Activated naive CD4-positive, alpha-beta T cell treated with anti-CD3 and anti-CD28 coated beads for 36 hours (primary cell): ENCODE measurements around the gene MYO10. TPM values are rescaled to one million over a fixed set of nuclear protein-coding genes. Genes with fewer than 3 reads are reported as not detected.

Experiments
- CTCF ChIA-PET: fragments of 350-600 bp; sonication (Branson Sonifier 250); formaldehyde crosslinking; loops from one replicate; lab custom pipeline; 2021; ENCODE audit warnings: antibody characterized with exemption; lab: Charles Lee
- DNase-seq: peaks from one replicate; pipeline ENCODE4 v3.0.0-alpha.2; 2020
- H3K27ac Mint-ChIP-seq: one replicate; pipeline ENCODE4 v1.8.0; 2021; ENCODE audit warnings: mild to moderate bottlenecking, mixed read lengths
- H3K27me3 Mint-ChIP-seq: one replicate; pipeline ENCODE4 v1.8.0; 2021; ENCODE audit warnings: low read depth, mixed read lengths
- H3K36me3 Mint-ChIP-seq: one replicate; pipeline ENCODE4 v1.8.0; 2021; ENCODE audit warnings: low read depth, mixed read lengths
- H3K4me1 Mint-ChIP-seq: one replicate; pipeline ENCODE4 v1.8.0; 2021; ENCODE audit warnings: low read depth, mixed read lengths
- H3K4me3 Mint-ChIP-seq: one replicate; pipeline ENCODE4 v1.8.0; 2021; ENCODE audit warnings: mild to moderate bottlenecking, moderate library complexity, mixed read lengths
- H3K9me3 Mint-ChIP-seq: one replicate; pipeline ENCODE4 v1.8.0; 2021; ENCODE audit warnings: mixed read lengths
- intact Hi-C: fragments of 100-400 bp; cut with micrococcal nuclease; formaldehyde crosslinking; loops from one replicate; pipeline ENCODE4 v1.15.1; 2023
- total RNA-seq, 2 experiments: library from RNA; stranded (reverse); gene quantifications; one replicate each; pipeline ENCODE4 v1.2.3, GENCODE V29; 2021

The MYO10 gene
- total RNA-seq, 2 experiments from 2014 or later = 0.05 to 0.27 TPM

GRCh38 chr5:16922430-16922829 is 13.7 kb downstream of the MYO10 start:
- H3K27ac Mint-ChIP-seq = no peak overlapping the region
- H3K4me3 Mint-ChIP-seq = no peak overlapping the region
- H3K36me3 Mint-ChIP-seq = no peaks in the 10 kb centered on the region
- peaks cover 2% of the 10 kb centered on the region for H3K9me3 Mint-ChIP-seq
- H3K4me1 Mint-ChIP-seq = no peaks in the 10 kb centered on the region
- no peaks in the 10 kb centered on the region for H3K27me3 Mint-ChIP-seq
- CTCF ChIA-PET = interaction anchor here (0.6 kb wide), 1 partner anchor 115 kb away, joined by 3 read pairs; no protein-coding TSS in a partner anchor
- DNase-seq = no peak
- intact Hi-C loops = no loop called here

- intact Hi-C loops = no loop called here
- Mint-ChIP-seq H3K27me3 (no peaks in the 10 kb centered on the region), H3K9me3 (peaks cover 2% of the 10 kb centered on the region), H3K4me1 (no peaks in the 10 kb centered on the region), H3K4me3 (no peak overlapping the region), H3K27ac (no peak overlapping the region), H3K36me3 (no peaks in the 10 kb centered on the region)
- CTCF ChIA-PET = interaction anchor here (0.6 kb wide), 1 partner anchor 415 kb away, joined by 3 read pairs; no protein-coding TSS in a partner anchor
- no peak for DNase-seq
Measured at GRCh38 chr5:16921211-16921610, 14.9 kb downstream of the MYO10 start.

- no peak overlapping the region for H3K4me3 Mint-ChIP-seq
- H3K27me3 Mint-ChIP-seq = no peaks in the 10 kb centered on the region
- no peak for DNase-seq
- H3K9me3 Mint-ChIP-seq = peaks cover 2% of the 10 kb centered on the region
- no peaks in the 10 kb centered on the region for H3K36me3 Mint-ChIP-seq
- H3K4me1 Mint-ChIP-seq = no peaks in the 10 kb centered on the region
- CTCF ChIA-PET = no interaction called here
- no peak overlapping the region for H3K27ac Mint-ChIP-seq
- intact Hi-C loops = no loop called here
Measured at GRCh38 chr5:16920109-16920816, 15.8 kb downstream of the MYO10 start.

GRCh38 chr5:16918891-16919671 is 17.0 kb downstream of the MYO10 start:
- H3K4me3 Mint-ChIP-seq = no peak overlapping the region
- no peak overlapping the region for H3K27ac Mint-ChIP-seq
- no peaks in the 10 kb centered on the region for H3K27me3 Mint-ChIP-seq
- H3K36me3 Mint-ChIP-seq = no peaks in the 10 kb centered on the region
- intact Hi-C loops = no loop called here
- no peak for DNase-seq
- CTCF ChIA-PET = no interaction called here
- H3K4me1 Mint-ChIP-seq = no peaks in the 10 kb centered on the region
- H3K9me3 Mint-ChIP-seq = peaks cover 2% of the 10 kb centered on the region

- H3K4me1 Mint-ChIP-seq = no peaks in the 10 kb centered on the region
- no peak overlapping the region for H3K4me3 Mint-ChIP-seq
- H3K9me3 Mint-ChIP-seq = peaks cover 2% of the 10 kb centered on the region
- no peak overlapping the region for H3K27ac Mint-ChIP-seq
- H3K27me3 Mint-ChIP-seq = no peaks in the 10 kb centered on the region
- H3K36me3 Mint-ChIP-seq = no peaks in the 10 kb centered on the region
- intact Hi-C loops = no loop called here
- no peak for DNase-seq
- CTCF ChIA-PET = interaction anchor here (0.6 kb wide), 1 partner anchor 30 kb away, joined by 3 read pairs; no protein-coding TSS in a partner anchor
Measured at GRCh38 chr5:16918156-16918555, 17.9 kb downstream of the MYO10 start.

GRCh38 chr5:16916262-16916878 is 19.7 kb downstream of the MYO10 start:
- Mint-ChIP-seq H3K4me3 (no peak overlapping the region), H3K27me3 (no peaks in the 10 kb centered on the region), H3K27ac (no peak overlapping the region), H3K9me3 (peaks cover 2% of the 10 kb centered on the region), H3K4me1 (no peaks in the 10 kb centered on the region), H3K36me3 (no peaks in the 10 kb centered on the region)
- intact Hi-C loops = no loop called here
- DNase-seq = no peak
- CTCF ChIA-PET = no interaction called here

GRCh38 chr5:16914584-16914983 is 21.5 kb downstream of the MYO10 start:
- H3K4me3 Mint-ChIP-seq = no peak overlapping the region
- peaks cover 2% of the 10 kb centered on the region for H3K27me3 Mint-ChIP-seq
- H3K9me3 Mint-ChIP-seq = peaks cover 2% of the 10 kb centered on the region
- intact Hi-C loops = no loop called here
- CTCF ChIA-PET = no interaction called here
- no peak for DNase-seq
- no peak overlapping the region for H3K27ac Mint-ChIP-seq
- H3K36me3 Mint-ChIP-seq = no peaks in the 10 kb centered on the region
- H3K4me1 Mint-ChIP-seq = no peaks in the 10 kb centered on the region

GRCh38 chr5:16914108-16914435 is 22.0 kb downstream of the MYO10 start:
- peaks cover 2% of the 10 kb centered on the region for H3K27me3 Mint-ChIP-seq
- intact Hi-C loops = no loop called here
- H3K9me3 Mint-ChIP-seq = no peaks in the 10 kb centered on the region
- DNase-seq = no peak
- no peak overlapping the region for H3K4me3 Mint-ChIP-seq
- no peaks in the 10 kb centered on the region for H3K36me3 Mint-ChIP-seq
- CTCF ChIA-PET = no interaction called here
- H3K27ac Mint-ChIP-seq = no peak overlapping the region
- no peaks in the 10 kb centered on the region for H3K4me1 Mint-ChIP-seq

- Mint-ChIP-seq H3K4me3 (no peak overlapping the region), H3K36me3 (peaks cover 1% of the 10 kb centered on the region), H3K4me1 (no peaks in the 10 kb centered on the region), H3K27ac (no peak overlapping the region), H3K9me3 (peaks cover 2% of the 10 kb centered on the region), H3K27me3 (peaks cover 2% of the 10 kb centered on the region)
- CTCF ChIA-PET = no interaction called here
- DNase-seq = no peak
- intact Hi-C loops = no loop called here
Measured at GRCh38 chr5:16913187-16914107, 22.6 kb downstream of the MYO10 start.

GRCh38 chr5:16912080-16912479 is 24.0 kb downstream of the MYO10 start:
- Mint-ChIP-seq H3K9me3 (peaks cover 2% of the 10 kb centered on the region), H3K4me3 (no peak overlapping the region), H3K27ac (no peak overlapping the region), H3K27me3 (peaks cover 2% of the 10 kb centered on the region), H3K4me1 (no peaks in the 10 kb centered on the region), H3K36me3 (peaks cover 1% of the 10 kb centered on the region)
- CTCF ChIA-PET = no interaction called here
- no peak for DNase-seq
- intact Hi-C loops = no loop called here

- peaks cover 2% of the 10 kb centered on the region for H3K9me3 Mint-ChIP-seq
- CTCF ChIA-PET = no interaction called here
- peaks cover 1% of the 10 kb centered on the region for H3K36me3 Mint-ChIP-seq
- intact Hi-C loops = no loop called here
- no peak overlapping the region for H3K27ac Mint-ChIP-seq
- DNase-seq = no peak
- no peak overlapping the region for H3K4me3 Mint-ChIP-seq
- peaks cover 2% of the 10 kb centered on the region for H3K27me3 Mint-ChIP-seq
- H3K4me1 Mint-ChIP-seq = no peaks in the 10 kb centered on the region
Measured at GRCh38 chr5:16909464-16909863, 26.6 kb downstream of the MYO10 start.

- no peak for DNase-seq
- peaks cover 1% of the 10 kb centered on the region for H3K36me3 Mint-ChIP-seq
- peaks cover 2% of the 10 kb centered on the region for H3K27me3 Mint-ChIP-seq
- H3K9me3 Mint-ChIP-seq = peaks cover 2% of the 10 kb centered on the region
- intact Hi-C loops = no loop called here
- CTCF ChIA-PET = no interaction called here
- no peaks in the 10 kb centered on the region for H3K4me1 Mint-ChIP-seq
- H3K27ac Mint-ChIP-seq = no peak overlapping the region
- H3K4me3 Mint-ChIP-seq = no peak overlapping the region
Measured at GRCh38 chr5:16907270-16907669, 28.8 kb downstream of the MYO10 start.
